H1 (cell line): ENCODE measurements around the gene ABHD6. TPM values are rescaled to one million over a fixed set of nuclear protein-coding genes. Genes with fewer than 3 reads are reported as not detected.

Source experiments
- CTCF ChIA-PET: fragments of 300-600 bp; sonication (Branson Sonifier 250); formaldehyde crosslinking; loops from one replicate; lab custom pipeline; 2021; ENCODE audit not compliant: partially characterized antibody; lab: Charles Lee
- POLR2A ChIA-PET: fragments of 300-600 bp; sonication (Branson Sonifier 250); formaldehyde crosslinking; loops from one replicate; lab custom pipeline; 2021; ENCODE audit warnings: inconsistent platforms; ENCODE audit not compliant: partially characterized antibody; lab: Charles Lee
- DNase-seq, 2 experiments: peaks; one replicate each; pipeline versions ENCODE4 v3.0.0 to v3.0.0-alpha.2; 2010 to 2022; ENCODE audit warnings: low spot score in 2 of 2, low read depth in 1 of 2, mixed read lengths in 1 of 2
- FAIRE-seq: peaks from 2 replicates; lab custom pipeline; 2011; peaks lifted over from hg19 to GRCh38; lab: Jason Lieb, UNC
- H2AFZ ChIP-seq: 2 replicates; pipeline ENCODE4 v1.8.1; 2012; ENCODE audit warnings: low read length, inconsistent platforms
- H2AK5ac ChIP-seq: 2 replicates; pipeline ENCODE4 v1.6.1; 2013; ENCODE audit warnings: low read depth, low read length
- H2BK120ac ChIP-seq: replicated peaks from 2 replicates; pipeline ENCODE3; 2013; ENCODE audit warnings: low read depth, low read length, inconsistent platforms
- H2BK12ac ChIP-seq: 2 replicates; pipeline ENCODE4 v1.6.1; 2013; ENCODE audit warnings: low read depth, low read length
- H2BK15ac ChIP-seq: 2 replicates; pipeline ENCODE4 v1.6.1; 2013; ENCODE audit warnings: low read length
- H2BK20ac ChIP-seq: 2 replicates; pipeline ENCODE4 v1.6.1; 2013; ENCODE audit warnings: low read length
- H2BK5ac ChIP-seq: 2 replicates; pipeline ENCODE4 v1.6.1; 2013; ENCODE audit warnings: low read depth, low read length
- H3K14ac ChIP-seq: 2 replicates; pipeline ENCODE4 v1.6.1; 2013; ENCODE audit warnings: inconsistent platforms; ENCODE audit not compliant: insufficient read length
- H3K18ac ChIP-seq: 2 replicates; pipeline ENCODE4 v1.6.1; 2013; ENCODE audit warnings: low read length; ENCODE audit errors: extremely low read depth
- H3K23ac ChIP-seq: 2 replicates; pipeline ENCODE4 v1.6.1; 2013; ENCODE audit warnings: inconsistent platforms; ENCODE audit not compliant: insufficient read length
- H3K23me2 ChIP-seq: 2 replicates; pipeline ENCODE4 v1.6.1; 2013; ENCODE audit warnings: low read depth, low read length
- H3K27ac ChIP-seq: 2 replicates; pipeline ENCODE4 v1.6.1; 2011; ENCODE audit warnings: low read depth, low read length, inconsistent platforms
- H3K27me3 ChIP-seq, 4 experiments: replicated peaks in 1 of 4; 1 replicate in 1 of 4; 2 replicates in 3 of 4; pipeline versions ENCODE4 v1.6.1 to v1.8.1; 2011 to 2013; ENCODE audit warnings: low read length in 3 of 4, mild to moderate bottlenecking in 3 of 4, inconsistent platforms in 2 of 4, mixed read lengths in 2 of 4, moderate library complexity in 1 of 4; ENCODE audit not compliant: control insufficient read depth in 3 of 4, insufficient read depth in 3 of 4; ENCODE audit errors: extremely low read depth in 1 of 4
- H3K36me3 ChIP-seq, 4 experiments: 2 replicates each; pipeline versions ENCODE4 v1.6.1 to v1.8.1; 2011 to 2013; ENCODE audit warnings: mild to moderate bottlenecking in 4 of 4, low read length in 3 of 4, moderate library complexity in 2 of 4, control low read depth in 1 of 4, inconsistent platforms in 1 of 4; ENCODE audit not compliant: insufficient read depth in 4 of 4, control insufficient read depth in 2 of 4
- H3K4ac ChIP-seq: replicated peaks from 2 replicates; pipeline ENCODE3; 2013; ENCODE audit warnings: low read length, low read depth, mixed read lengths, inconsistent platforms; ENCODE audit not compliant: insufficient read length
- H3K4me1 ChIP-seq, 4 experiments: replicated peaks in 1 of 4; 1 replicate in 1 of 4; 2 replicates in 3 of 4; pipeline versions ENCODE4 v1.6.1 to v1.8.1; 2011 to 2013; ENCODE audit warnings: low read length in 3 of 4, inconsistent platforms in 2 of 4, mixed read lengths in 1 of 4; ENCODE audit not compliant: insufficient read depth in 4 of 4, control insufficient read depth in 3 of 4
- H3K4me2 ChIP-seq, 2 experiments: 2 replicates each; pipeline versions ENCODE4 v1.6.1 to v1.8.1; 2011 to 2013; ENCODE audit warnings: low read depth in 2 of 2, low read length in 2 of 2, control low read depth in 1 of 2, inconsistent platforms in 1 of 2, mild to moderate bottlenecking in 1 of 2; ENCODE audit not compliant: insufficient read depth in 1 of 2
- H3K4me3 ChIP-seq, 4 experiments: fragments of 200-600, 300-600 bp in 1 of 4; sonication (generic), shearing (Covaris generic), sonication (Bioruptor Twin) in 1 of 4; 2 replicates each; pipeline versions ENCODE4 v1.5.1 to v1.8.1; 2011 to 2016; ENCODE audit warnings: low read length in 4 of 4, low read depth in 3 of 4, control low read depth in 2 of 4, inconsistent platforms in 2 of 4, mild to moderate bottlenecking in 2 of 4, mixed read lengths in 1 of 4, moderate library complexity in 1 of 4; ENCODE audit not compliant: insufficient read depth in 2 of 4; ENCODE audit errors: extremely low read depth in 1 of 4
- H3K56ac ChIP-seq: replicated peaks from 2 replicates; pipeline ENCODE3; 2013; ENCODE audit warnings: low read depth, mild to moderate bottlenecking, mixed read lengths, low read length, inconsistent platforms; ENCODE audit not compliant: insufficient read length
- H3K79me1 ChIP-seq: 2 replicates; pipeline ENCODE4 v1.6.1; 2013; ENCODE audit warnings: low read depth, low read length, control low read depth
- H3K79me2 ChIP-seq, 2 experiments: 2 replicates each; pipeline versions ENCODE4 v1.6.1 to v1.8.1; 2012 to 2013; ENCODE audit warnings: low read length in 2 of 2, mild to moderate bottlenecking in 2 of 2, inconsistent platforms in 1 of 2; ENCODE audit not compliant: insufficient read depth in 2 of 2, control insufficient read depth in 1 of 2
- H3K9ac ChIP-seq, 4 experiments: replicated peaks in 1 of 4; 1 replicate in 1 of 4; 2 replicates in 3 of 4; pipeline versions ENCODE4 v1.6.1 to v1.8.1; 2011 to 2013; ENCODE audit warnings: low read depth in 3 of 4, low read length in 3 of 4, control low read depth in 2 of 4, mild to moderate bottlenecking in 2 of 4, moderate library complexity in 2 of 4, inconsistent platforms in 1 of 4; ENCODE audit errors: extremely low read depth in 1 of 4
- H3K9me3 ChIP-seq, 2 experiments: 2 replicates each; pipeline versions ENCODE4 v1.6.1 to v1.8.1; 2012 to 2013; ENCODE audit warnings: mild to moderate bottlenecking in 2 of 2, moderate library complexity in 2 of 2, control low read depth in 1 of 2, inconsistent platforms in 1 of 2, low read depth in 1 of 2, low read length in 1 of 2, mixed read lengths in 1 of 2; ENCODE audit not compliant: insufficient read depth in 2 of 2
- H4K20me1 ChIP-seq, 2 experiments: replicated peaks in 1 of 2; 2 replicates each; pipeline versions ENCODE3 to v1.8.1; 2011 to 2013; ENCODE audit warnings: inconsistent platforms in 2 of 2, low read length in 2 of 2, mild to moderate bottlenecking in 1 of 2; ENCODE audit not compliant: insufficient read depth in 2 of 2, control insufficient read depth in 1 of 2
- H4K5ac ChIP-seq: 2 replicates; pipeline ENCODE4 v1.6.1; 2013; ENCODE audit warnings: low read length, low read depth, mixed read lengths, inconsistent platforms; ENCODE audit not compliant: insufficient read length
- H4K8ac ChIP-seq: 2 replicates; pipeline ENCODE4 v1.8.0; 2013; ENCODE audit warnings: mild to moderate bottlenecking, moderate library complexity, low read length, inconsistent platforms; ENCODE audit not compliant: insufficient read depth; ENCODE audit errors: extremely low read depth
- H4K91ac ChIP-seq: replicated peaks from 2 replicates; pipeline ENCODE3; 2013; ENCODE audit warnings: low read length, mixed read lengths, inconsistent platforms; ENCODE audit not compliant: insufficient read length
- RFX5 ChIP-seq: IDR thresholded peaks from 2 replicates; pipeline ENCODE4 v1.6.1; 2011; ENCODE audit warnings: low read depth, low read length, improper control_type of control experiment, borderline replicate concordance
- TBP ChIP-seq: IDR thresholded peaks from 2 replicates; pipeline ENCODE4 v1.6.1; 2011; ENCODE audit warnings: low read depth, low read length, improper control_type of control experiment
- WGBS, 2 experiments: shearing (Covaris generic) in 1 of 2; methylation state at CpG; one replicate each; pipeline versions ENCODE4 v1.1.6 to v1.1.7; 2013 to 2015; ENCODE audit warnings: low lambda C conversion rate in 2 of 2, mixed read lengths in 2 of 2, inconsistent platforms in 1 of 2, low coverage in 1 of 2, missing lambda C conversion rate in 1 of 2; ENCODE audit not compliant: insufficient replicate concordance in 2 of 2, insufficient coverage in 1 of 2, insufficient read length in 1 of 2; ENCODE audit errors: extremely low coverage in 1 of 2, missing lambda C conversion rate in 1 of 2; 5-methylcytosine and 5-hydroxymethylcytosine counted together
- polyA plus RNA-seq, 7 experiments: library from polyadenylated mRNA; depleted of rRNA in 3 of 7; stranded (reverse) in 5 of 7; unstranded in 2 of 7; fragments of >200 nt in 5 of 7; fragments of 200-250 nt in 2 of 7; gene quantifications; 1 replicate in 5 of 7; 2 replicates in 1 of 7; 4 replicates in 1 of 7; pipeline versions ENCODE4 v1.2.1 to v1.2.3, GENCODE V29; 2011 to 2013; ENCODE audit warnings: missing spikeins in 2 of 7, mixed read lengths in 2 of 7
- total RNA-seq: library from RNA; stranded (reverse); fragmentation: NEBNext Ultra II Directional; extraction: Animal tissue kit (Norgen Biotek cat#: 25700); gene quantifications from 2 replicates; pipeline ENCODE4 v1.2.1, GENCODE V29; 2021

Gene ABHD6
- total and polyA plus RNA-seq, 2 of the 8 experiments (the other 6 are each of a cell fraction or from before 2014, with no cell fraction given): 5.9 to 6.6 TPM

DNA sequence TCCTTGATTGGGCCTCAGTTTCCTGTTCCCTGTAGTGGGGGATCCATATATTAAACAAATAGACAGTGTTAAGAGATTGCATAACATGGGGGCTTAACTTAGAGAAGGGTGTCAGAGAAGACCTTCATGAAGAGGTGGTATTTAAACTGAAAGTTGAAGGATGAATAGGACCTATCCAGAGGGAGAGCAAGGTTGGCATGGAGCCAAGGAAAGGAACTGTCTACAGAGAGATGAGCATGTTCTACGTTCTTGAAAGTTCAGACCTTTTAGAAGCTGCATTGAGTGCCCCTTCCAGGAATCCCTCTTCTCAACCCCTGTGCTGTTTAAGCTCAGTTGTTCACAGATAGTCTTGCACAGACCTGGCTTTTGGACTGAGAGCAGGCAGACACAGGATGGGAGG is 71.1 kb downstream of the ABHD6 start:
- Histone ChIP-seq H3K79me1 (peaks cover 6% of the 10 kb centered on the region), H2BK15ac (no peak overlapping the region), H3K9me3 (no peaks in the 10 kb centered on the region), H3K4me3 (no peak overlapping the region), H3K4me1 (no peaks in the 10 kb centered on the region), H2AFZ (no peak overlapping the region), H4K91ac (no peak overlapping the region), H3K14ac (no peak overlapping the region), H3K27ac (no peak overlapping the region), H2BK20ac (no peak overlapping the region), H3K4me2 (no peak overlapping the region; a peak in 1 of 4 replicates), H3K56ac (no peak overlapping the region), H2AK5ac (no peak overlapping the region), H3K27me3 (no peaks in the 10 kb centered on the region), H3K23ac (no peak overlapping the region), H4K20me1 (peaks cover 8 to 11% of the 10 kb centered on the region in 2 experiments), H2BK120ac (no peak overlapping the region), H3K79me2 (peaks cover 22 to 38% of the 10 kb centered on the region in 2 experiments), H2BK5ac (no peak overlapping the region), H3K18ac (no peak overlapping the region), H3K4ac (no peak overlapping the region), H3K36me3 (peaks cover 8 to 36% (median 24%) of the 10 kb centered on the region in 4 experiments), H2BK12ac (no peak overlapping the region), H3K9ac (no peak overlapping the region; a peak in 2 of 7 replicates), H4K5ac (no peak overlapping the region), H3K23me2 (peaks cover 5% of the 10 kb centered on the region; the same call in 1 of the 2 replicates), H4K8ac (no peak overlapping the region)
- ChIA-PET POLR2A (interaction anchor here (0.6 to 4.4 kb wide), 7 partner anchors 10 to 123 kb away, joined by 3 to 64 read pairs (median 3); partner anchors contain the start of gene ABHD6), CTCF (interaction anchor here (1.0 to 14.4 kb wide), 14 partner anchors 11 to 204 kb away, joined by 3 to 128 read pairs (median 8); partner anchors contain the start of gene KCTD6)
- DNase-seq (no peak), FAIRE-seq (no peak)
- TF ChIP-seq TBP (no peak), RFX5 (no peak)
- 84% methylated on average over 1 of the region's 1 CpG; no CpG with 5 or more reads in 1 of the 2 experiments for WGBS, 2 experiments
